Transverse colon (tissue), 4 donors: ENCODE results near the gene PTGR2. TPM values are rescaled to one million over a fixed set of nuclear protein-coding genes. Genes with fewer than 3 reads are reported as not detected.
A peak's percentile ranks its signal among the peaks of the same experiment; 100 is the strongest.

Source experiments
- DNase-seq: peaks from one replicate; pipeline ENCODE4 v3.0.0-alpha.2; 2019
- H3K27ac ChIP-seq, 4 donors: fragments of 200-600 bp; sonication (generic); 2 replicates each; pipeline ENCODE4 v1.5.1; 2016 to 2018; ENCODE audit warnings: inconsistent platforms in 4 of 4
- H3K27me3 ChIP-seq: fragments of 200-600 bp; sonication (generic); 2 replicates; pipeline ENCODE4 v1.5.1; 2017; ENCODE audit warnings: inconsistent platforms
- H3K36me3 ChIP-seq, 4 donors: fragments of 200-600 bp; sonication (generic); 2 replicates each; pipeline ENCODE4 v1.5.1; 2017 to 2019; ENCODE audit warnings: inconsistent platforms in 4 of 4
- H3K4me1 ChIP-seq, 4 donors: fragments of 200-600 bp; sonication (generic); 2 replicates each; pipeline ENCODE4 v1.5.1; 2017 to 2020; ENCODE audit warnings: inconsistent platforms in 4 of 4
- H3K4me3 ChIP-seq, 4 donors: fragments of 200-600 bp; sonication (generic); 1 replicate in 1 of 4; 2 replicates in 3 of 4; pipeline versions ENCODE4 v1.5.1 to v1.6.1; 2017 to 2019; ENCODE audit warnings: inconsistent platforms in 4 of 4
- H3K9me3 ChIP-seq, 2 donors: fragments of 200-600 bp; sonication (generic); 2 replicates each; pipeline ENCODE4 v1.5.1; 2017 to 2019; ENCODE audit warnings: inconsistent platforms in 2 of 2
- CTCF ChIP-seq, 5 experiments: fragments of 200-600 bp in 3 of 5; fragments of 450-650 bp in 2 of 5; sonication (generic) in 3 of 5; IDR thresholded peaks; 1 replicate in 2 of 5; 2 replicates in 3 of 5; pipeline ENCODE4 v1.5.1; 2016 to 2017; ENCODE audit warnings: antibody characterized with exemption in 5 of 5, inconsistent platforms in 3 of 5, mild to moderate bottlenecking in 2 of 5, moderate library complexity in 1 of 5
- EP300 ChIP-seq: sonication (generic); formaldehyde crosslinking; IDR thresholded peaks from one replicate; pipeline ENCODE4 v1.6.1; 2017; ENCODE audit warnings: antibody characterized with exemption, low read depth
- POLR2A ChIP-seq: fragments of 450-650 bp; IDR thresholded peaks from one replicate; pipeline ENCODE4 v1.6.1; 2016; ENCODE audit warnings: antibody characterized with exemption, mild to moderate bottlenecking, moderate library complexity
- POLR2AphosphoS5 ChIP-seq, 3 donors: sonication (generic); formaldehyde crosslinking; IDR thresholded peaks; one replicate each; pipeline ENCODE4 v1.6.1; 2016; ENCODE audit warnings: antibody characterized with exemption in 3 of 3
- WGBS, 2 donors: methylation state at CpG; one replicate each; pipeline ENCODE4 v1.1.5; 2018; ENCODE audit warnings: low coverage in 1 of 2; 5-methylcytosine and 5-hydroxymethylcytosine counted together
- in situ Hi-C, 4 donors: fragments of 200-750 bp; cut with MboI; loops; one replicate each; pipeline versions ENCODE4 v1.15.0 to v1.15.1; 2017; ENCODE audit warnings: low sequenced_read_pairs in 3 of 4, low pct_ligation_motif_present in 1 of 4, low pct_unique_long_range_greater_than_20kb in 1 of 4
- intact Hi-C: fragments of 100-400 bp; cut with DNase I; formaldehyde crosslinking; loops from one replicate; pipeline ENCODE4 v1.15.1; 2023; ENCODE audit warnings: low total_unique reads
- total RNA-seq, 4 donors: library from RNA; depleted of rRNA; stranded (reverse); fragments of >200 nt; gene quantifications; one replicate each; pipeline ENCODE4 v1.1.0, GENCODE V29; 2016

The PTGR2 gene
- total RNA-seq, 4 donors from 2014 or later, result 1.8 to 15.8 (median 10.8) TPM

DNA sequence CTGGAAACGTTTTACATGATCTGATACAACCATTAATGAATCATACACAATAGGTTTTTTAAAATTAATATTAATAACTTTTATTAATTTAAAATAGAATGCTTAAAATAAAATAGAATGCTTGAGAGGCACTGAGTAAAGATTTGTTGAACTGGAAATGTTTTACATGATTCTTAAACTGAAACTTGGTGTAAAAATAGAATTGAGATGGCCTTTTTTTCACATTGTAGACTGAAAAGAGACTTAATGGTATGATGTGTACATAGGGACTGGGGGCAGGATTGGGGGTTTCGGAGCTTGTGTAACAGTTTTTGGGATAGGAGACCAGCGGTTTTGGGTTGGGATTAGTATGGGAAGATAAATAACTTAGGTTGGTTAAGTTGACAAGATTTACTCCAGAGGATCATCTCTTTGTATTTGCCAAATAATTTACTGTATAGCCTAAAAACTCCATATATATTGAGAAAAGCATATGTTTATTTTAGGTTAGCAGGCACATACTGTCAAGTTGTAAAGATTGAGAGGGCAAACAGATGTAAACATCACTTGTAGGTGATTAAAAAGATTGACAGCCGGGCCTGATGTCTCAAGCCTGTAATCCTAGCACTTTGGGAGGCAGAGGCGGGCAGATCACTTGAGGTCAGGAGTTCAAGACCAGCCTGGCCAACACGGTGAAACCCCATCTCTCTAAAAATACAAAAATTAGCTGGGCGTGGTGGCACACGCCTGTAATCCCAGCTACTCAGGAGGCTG is 33.0 kb downstream of the PTGR2 start:
- Histone ChIP-seq H3K27me3 (no peaks in the 10 kb centered on the region), H3K4me1 (peaks cover 6 to 30% (median 23%) of the 10 kb centered on the region in 4 donors), H3K36me3 (no peaks in the 10 kb centered on the region), H3K27ac (no peak overlapping the region), H3K4me3 (no peak overlapping the region), H3K9me3 (no peaks in the 10 kb centered on the region)
- TF ChIP-seq POLR2AphosphoS5 (IDR thresholded peaks at IDR 0.05) (no peak), EP300 (no peak), POLR2A (no peak), CTCF (IDR thresholded peaks at IDR 0.05) (no peak)
- in situ Hi-C loops, result no loop called here
- no peak for DNase-seq
- intact Hi-C loops, result no loop called here
- 71 to 76% methylated on average over 3 to 8 of the region's 8 CpGs for WGBS, 2 donors

GRCh38 chr14:73886449-73887317 is 35.1 kb downstream of the PTGR2 start, which contains the start of gene ZNF410:
Gene ZNF410 (plus strand): TSS chr14:73886859. CDS start chr14:73892176, 5,317 bp downstream.
- peak; percentile 94 for DNase-seq
- peak within 1 kb of the TSS; percentile 72 to 94 (median 85) for H3K4me3 ChIP-seq
- no peaks in the 10 kb centered on the region for H3K36me3 ChIP-seq
- H3K9me3 ChIP-seq, result no peaks in the 10 kb centered on the region
- peak; percentile 74 to 92 (median 88) for TF ChIP-seq POLR2AphosphoS5 (IDR thresholded peaks at IDR 0.05)
- no peak for TF ChIP-seq CTCF (IDR thresholded peaks at IDR 0.05)
- TF ChIP-seq EP300, result no peak
- peak; percentile 87 for TF ChIP-seq POLR2A
- peaks cover 6 to 30% (median 23%) of the 10 kb centered on the region in 4 donors for H3K4me1 ChIP-seq
- in situ Hi-C loops (no loop called here), intact Hi-C loops (no loop called here)
- WGBS, 2 donors, result 0 to 1% methylated on average over 9 to 19 of the region's 65 CpGs
- H3K27ac ChIP-seq, result peak within 1 kb of the TSS; percentile 92 to 97 (median 95)
- H3K27me3 ChIP-seq, result no peaks in the 10 kb centered on the region

DNA sequence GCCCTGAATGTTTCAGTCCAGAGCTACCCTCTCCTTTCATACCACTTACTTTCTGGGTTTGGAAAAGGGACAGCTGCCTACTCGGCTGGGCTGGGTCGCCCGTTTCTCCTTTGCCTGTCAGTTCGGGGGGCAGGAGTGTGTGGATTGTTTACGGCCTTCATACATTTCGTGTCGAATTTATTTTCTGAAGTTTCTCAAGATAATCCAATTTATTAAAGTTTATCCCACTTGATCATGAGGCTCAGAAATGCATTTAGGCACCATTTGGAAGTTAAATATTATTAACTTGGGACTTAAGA is 35.6 kb downstream of the PTGR2 start:
- H3K27ac ChIP-seq, result peak overlapping the region; percentile 92 to 97 (median 95)
- in situ Hi-C loops, result no loop called here
- H3K4me1 ChIP-seq, result peaks cover 6 to 30% (median 23%) of the 10 kb centered on the region in 4 donors
- H3K4me3 ChIP-seq, result peak overlapping the region; percentile 72 to 94 (median 85)
- intact Hi-C loops, result no loop called here
- no peaks in the 10 kb centered on the region for H3K27me3 ChIP-seq
- DNase-seq, result no peak
- TF ChIP-seq POLR2AphosphoS5 (IDR thresholded peaks at IDR 0.05) (no peak), EP300 (no peak), CTCF (IDR thresholded peaks at IDR 0.05) (no peak), POLR2A (no peak)
- no peaks in the 10 kb centered on the region for H3K9me3 ChIP-seq
- H3K36me3 ChIP-seq, result no peaks in the 10 kb centered on the region
- WGBS, 2 donors, result 0 to 1% methylated on average over 4 to 7 of the region's 7 CpGs

- Histone ChIP-seq H3K4me1 (peaks cover 6 to 30% (median 23%) of the 10 kb centered on the region in 4 donors), H3K4me3 (peak overlapping the region in 3 of 4 donors; percentile 72 to 94 (median 92)), H3K9me3 (no peaks in the 10 kb centered on the region), H3K36me3 (peaks cover 0 to 3% (median 0%) of the 10 kb centered on the region in 4 donors), H3K27ac (peak overlapping the region; percentile 92 to 97 (median 95)), H3K27me3 (no peaks in the 10 kb centered on the region)
- TF ChIP-seq POLR2A (no peak), EP300 (no peak), CTCF (IDR thresholded peaks at IDR 0.05) (no peak), POLR2AphosphoS5 (IDR thresholded peaks at IDR 0.05) (no peak)
- 21 to 23% methylated on average over 7 of the region's 7 CpGs for WGBS, 2 donors
- intact Hi-C loops, result no loop called here
- DNase-seq, result no peak
- in situ Hi-C loops, result no loop called here
Observed at GRCh38 chr14:73887694-73888459, 36.2 kb downstream of the PTGR2 start.
